ENCODE data around the gene PLGLB2.
"Not testable (repeated sequence)": the region's sequence is repeated elsewhere in the genome, so short reads cannot be mapped to it uniquely, and the experiment has no call there.

PLGLB2 gene

GRCh38 chr2:87747791-87748190, at the start of gene PLGLB2:
PLGLB2 (plus strand) TSS chr2:87748087; CDS start chr2:87748154, 67 bp downstream.
- DNase-seq (ENCODE audit: low read depth in 3 of 3, low spot score in 1 of 3) = not testable (repeated sequence)

- DNase-seq (ENCODE audit: low read depth in 3 of 3, low spot score in 1 of 3) = not testable (repeated sequence)
Measured at GRCh38 chr2:87704572-87705323, 43.1 kb upstream of the PLGLB2 start.

- DNase-seq (ENCODE audit: low read depth in 3 of 3, low spot score in 1 of 3) = not testable (repeated sequence)
Measured at GRCh38 chr2:87708368-87708767, 39.5 kb upstream of the PLGLB2 start.

- DNase-seq (ENCODE audit: low read depth in 3 of 3, low spot score in 1 of 3) = not testable (repeated sequence)
Measured at GRCh38 chr2:87727940-87728599, 19.8 kb upstream of the PLGLB2 start.

GRCh38 chr2:87740928-87741327, 7.0 kb upstream of the PLGLB2 start:
- not testable (repeated sequence) for DNase-seq (ENCODE audit: low read depth in 3 of 3, low spot score in 1 of 3)

GRCh38 chr2:87742393-87743108, 5.3 kb upstream of the PLGLB2 start:
- not testable (repeated sequence) for DNase-seq (ENCODE audit: low read depth in 3 of 3, low spot score in 1 of 3)

- DNase-seq (ENCODE audit: low read depth in 3 of 3, low spot score in 1 of 3) = not testable (repeated sequence)
Measured at GRCh38 chr2:87743638-87744037, 4.2 kb upstream of the PLGLB2 start.

- DNase-seq (ENCODE audit: low read depth in 3 of 3, low spot score in 1 of 3) = not testable (repeated sequence)
Measured at GRCh38 chr2:87745353-87745951, 2.4 kb upstream of the PLGLB2 start.

- not testable (repeated sequence) for DNase-seq (ENCODE audit: low read depth in 3 of 3, low spot score in 1 of 3)
Measured at GRCh38 chr2:87748524-87748923, 637 bp downstream of the PLGLB2 start.

GRCh38 chr2:87750560-87750959, 2.7 kb downstream of the PLGLB2 start:
- not testable (repeated sequence) for DNase-seq (ENCODE audit: low read depth in 3 of 3, low spot score in 1 of 3)

- not testable (repeated sequence) for DNase-seq (ENCODE audit: low read depth in 3 of 3, low spot score in 1 of 3)
Measured at GRCh38 chr2:87754759-87755158, 6.9 kb downstream of the PLGLB2 start.

Measured in stimulated activated CD4-positive, alpha-beta T cell treated with anti-CD3 and anti-CD28 coated beads, TNF-alpha, amount 100 ng/mL, for 1 hour (primary cell).